ENCODE results near the gene SGPP2.

SGPP2 gene

DNA sequence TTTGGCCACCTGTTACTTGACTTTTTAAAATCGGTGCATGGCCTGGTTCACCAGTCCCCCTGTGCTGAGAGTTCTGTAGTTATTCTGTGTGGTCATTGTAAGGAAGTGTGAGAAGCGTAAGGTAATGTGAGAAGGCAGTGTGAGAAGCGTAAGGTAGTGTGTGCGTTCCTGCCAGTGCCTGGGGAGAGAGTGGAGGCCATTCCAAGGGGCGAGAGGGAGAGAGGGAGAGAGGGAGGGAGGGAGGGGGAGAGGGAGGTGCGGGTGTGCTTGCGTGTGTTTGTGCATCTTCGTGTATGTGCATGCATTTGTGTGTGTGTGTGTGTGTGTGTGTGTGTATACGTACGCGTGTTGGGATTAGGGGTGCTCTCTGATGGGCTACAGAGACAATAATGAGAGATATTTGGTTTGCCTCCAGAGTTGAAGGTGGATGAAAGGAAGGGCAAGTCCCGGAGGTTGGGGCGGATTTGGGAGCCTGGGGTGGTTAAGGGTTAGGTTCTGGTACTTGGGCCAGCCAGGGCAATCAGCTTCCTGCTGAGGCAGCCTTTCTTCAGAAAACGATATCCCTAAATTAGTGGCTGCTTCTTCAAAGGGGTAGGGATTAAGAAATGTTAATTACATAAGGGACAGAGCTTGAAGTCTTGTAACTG lies 53.7 kb downstream of the SGPP2 start:
- DNase-seq: no peak

DNA sequence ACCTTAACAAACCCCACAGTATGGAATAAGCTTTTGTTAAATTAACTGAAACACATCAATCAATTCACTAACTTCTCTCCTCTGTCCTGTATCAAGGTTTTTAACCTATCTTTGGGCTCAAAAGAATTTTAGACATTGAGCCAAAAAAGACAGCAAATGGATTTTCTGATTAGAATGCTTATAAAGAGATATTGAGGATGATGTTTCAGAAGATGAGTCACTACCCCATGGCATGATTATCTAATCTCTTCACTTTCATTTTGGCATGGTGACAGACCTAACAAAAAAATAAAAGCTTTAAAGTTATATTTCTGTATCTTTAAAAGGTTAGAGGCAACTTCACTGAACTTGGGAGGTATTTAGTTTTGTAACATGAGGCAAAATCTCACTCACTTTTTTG lies 55.5 kb downstream of the SGPP2 start:
- DNase-seq: no peak

DNA sequence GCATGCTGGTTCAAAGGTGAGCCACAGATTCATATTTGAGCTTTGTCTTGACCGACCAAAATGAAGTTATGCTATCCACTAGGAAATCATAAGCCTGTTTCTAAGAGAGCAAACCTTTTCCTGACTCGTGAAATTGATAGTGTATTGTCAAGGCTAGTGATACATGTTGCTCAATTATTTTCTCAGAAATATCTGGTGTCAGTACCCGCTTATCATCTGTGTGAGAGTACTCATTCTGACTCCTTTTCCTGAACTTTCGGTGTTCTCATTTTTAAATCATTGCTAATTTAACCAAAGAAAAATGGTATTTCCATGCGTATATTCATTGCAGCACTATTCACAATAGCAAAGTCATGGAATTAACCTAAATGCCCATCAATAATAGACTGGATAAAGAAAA lies 56.2 kb downstream of the SGPP2 start:
- no peak for DNase-seq

DNA sequence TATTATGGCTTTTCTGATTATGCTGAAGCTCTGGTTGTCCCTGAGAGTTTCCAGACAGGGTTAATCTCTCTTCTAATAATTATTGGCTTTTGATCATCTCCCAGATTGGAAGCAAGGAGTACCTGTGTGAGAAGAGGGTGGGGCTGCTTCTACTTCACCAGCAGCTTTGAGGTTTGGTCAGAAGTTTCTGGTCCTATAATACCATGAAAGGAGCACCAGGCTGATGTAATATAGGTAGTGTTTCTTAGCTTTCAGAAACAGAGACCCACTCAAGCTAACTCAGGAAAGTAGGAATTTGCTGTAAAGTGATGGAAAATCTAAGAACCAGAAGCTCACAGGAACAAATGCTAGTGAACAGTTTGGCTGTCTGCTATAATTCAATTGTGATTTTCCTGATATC lies 57.6 kb downstream of the SGPP2 start:
- no peak for DNase-seq

DNA sequence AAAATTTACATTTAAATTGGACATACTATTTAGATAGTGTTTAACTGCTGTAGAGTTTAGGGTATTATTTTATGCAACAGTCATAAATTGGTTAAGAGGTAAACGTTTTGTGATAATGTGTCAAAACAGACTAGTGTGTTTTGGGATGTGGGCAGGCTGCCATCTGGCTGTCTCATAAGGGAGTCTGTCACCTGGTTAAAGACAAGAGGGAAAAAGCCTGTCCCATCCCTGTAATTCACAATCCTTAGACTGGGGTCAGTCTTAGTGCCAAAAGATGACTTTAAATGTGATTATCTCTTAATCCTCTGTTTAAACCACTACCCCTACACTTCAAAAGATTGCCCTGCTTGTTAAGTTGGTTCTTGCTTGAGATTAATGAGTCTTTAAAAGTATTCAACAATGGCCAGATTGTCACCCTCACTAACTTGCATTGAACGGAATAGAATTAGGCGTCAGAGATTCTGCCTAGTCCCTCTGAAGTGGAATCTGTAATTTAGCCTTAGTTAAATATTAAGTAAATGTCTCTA lies 59.2 kb downstream of the SGPP2 start:
- no peak for DNase-seq

DNA sequence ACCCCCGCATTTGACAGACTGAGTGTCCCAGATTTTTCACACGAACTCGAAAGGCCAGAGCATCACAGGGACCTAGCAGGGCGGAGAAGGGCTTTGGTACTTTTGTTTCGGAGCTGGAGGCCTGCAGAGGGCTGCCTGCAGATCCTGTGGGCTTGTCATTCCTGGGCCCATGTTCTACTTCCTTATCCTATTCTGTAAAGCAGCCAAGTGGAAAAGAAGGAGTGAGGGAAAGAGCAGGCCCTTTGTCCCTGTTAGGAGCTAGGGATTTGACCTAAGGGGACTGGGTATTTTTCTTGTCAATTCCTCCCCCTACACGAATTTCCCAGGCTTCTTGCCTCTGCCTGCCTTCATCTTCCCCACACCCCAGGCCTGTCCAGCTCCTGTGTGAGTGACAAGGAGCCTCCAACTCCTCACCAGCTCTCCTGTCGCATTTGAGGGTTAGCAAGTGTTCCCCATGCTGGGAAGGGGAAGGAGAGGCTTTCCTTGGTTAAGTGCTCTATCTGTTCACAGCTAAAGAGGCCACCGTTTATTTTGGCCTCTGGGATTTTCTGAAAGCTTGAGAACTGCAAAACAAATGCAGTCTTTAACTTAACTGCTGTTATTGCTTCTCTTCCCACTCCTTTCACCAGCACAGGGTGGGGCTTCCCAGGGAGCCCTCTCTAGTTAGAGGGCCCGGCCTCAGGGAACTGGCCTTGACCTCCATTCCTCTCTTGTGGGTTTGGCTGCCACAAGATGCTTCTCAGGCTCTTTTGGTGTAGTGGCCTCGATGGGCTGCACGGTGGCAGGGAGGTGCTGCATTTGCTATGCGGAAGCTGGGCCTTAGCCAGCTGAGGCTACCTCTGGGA lies 61.2 kb downstream of the SGPP2 start:
- DNase-seq: no peak

DNA sequence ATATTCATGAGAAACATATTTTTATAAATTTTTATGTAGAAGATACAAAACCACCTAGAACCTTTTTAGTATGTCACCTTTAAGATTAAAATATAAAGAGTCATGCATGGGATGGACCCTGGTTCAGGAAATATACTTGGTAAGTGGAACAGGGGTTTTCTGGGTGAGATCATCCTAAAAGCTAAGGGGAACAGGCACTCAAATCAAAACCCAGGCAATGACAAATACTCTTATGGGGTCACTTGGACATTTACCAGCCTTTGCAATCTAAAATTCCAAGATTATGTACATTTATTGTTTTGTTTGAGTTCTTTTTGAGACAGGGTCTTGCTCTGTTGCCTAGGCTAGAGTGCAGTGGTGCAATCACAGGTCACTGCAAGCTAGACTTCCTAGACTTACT lies 65.8 kb downstream of the SGPP2 start:
- DNase-seq: no peak

DNA sequence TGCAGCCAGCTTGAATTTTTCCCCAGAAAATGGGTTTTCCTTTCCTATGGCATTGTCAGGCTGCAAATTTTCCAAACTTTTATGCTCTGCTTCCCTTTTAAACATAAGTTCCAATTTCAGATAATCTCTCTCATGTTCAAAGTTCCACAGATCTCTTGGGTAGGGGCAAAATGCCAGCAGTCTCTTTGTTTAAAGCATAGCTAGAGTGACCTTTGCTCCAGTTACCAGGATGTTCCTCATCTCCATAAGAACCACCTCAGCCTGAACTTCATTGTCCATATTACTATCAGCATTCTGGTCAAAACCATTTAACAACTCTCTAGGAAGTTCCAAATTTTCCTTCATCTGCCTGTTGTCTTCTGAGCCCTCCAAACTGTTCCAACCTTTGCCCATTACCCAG lies 68.3 kb downstream of the SGPP2 start:
- no peak for DNase-seq

DNA sequence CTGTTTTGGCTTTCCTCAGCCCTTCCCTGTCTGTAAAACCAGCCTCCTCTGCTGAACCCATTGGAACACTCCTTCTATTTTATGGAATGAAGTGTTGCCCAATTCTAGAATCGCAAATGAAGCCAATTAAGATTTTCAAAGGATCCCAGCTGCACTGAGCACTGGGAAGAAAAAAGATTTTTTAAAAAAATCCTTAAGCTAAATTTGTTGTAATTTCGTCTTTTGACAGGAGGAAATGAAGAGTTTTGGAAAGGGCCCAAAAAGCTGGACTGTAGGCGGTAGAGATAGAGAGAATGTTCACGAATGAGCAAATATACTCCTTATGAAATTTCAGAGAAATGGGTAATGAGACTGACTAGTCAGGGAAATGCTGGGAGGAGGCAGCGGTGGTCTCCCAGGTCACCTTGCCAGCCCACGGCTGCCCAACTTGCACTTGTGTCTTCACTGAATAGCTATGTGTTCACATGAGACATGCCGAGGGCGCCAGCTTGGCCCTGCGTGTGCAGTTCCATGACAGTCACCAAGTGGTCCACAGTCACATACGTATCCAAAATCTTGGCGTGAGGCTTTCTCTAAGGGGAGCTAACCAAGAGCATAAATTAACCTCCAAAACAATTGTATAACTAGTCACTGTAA lies 69.9 kb downstream of the SGPP2 start:
- DNase-seq: no peak

DNA sequence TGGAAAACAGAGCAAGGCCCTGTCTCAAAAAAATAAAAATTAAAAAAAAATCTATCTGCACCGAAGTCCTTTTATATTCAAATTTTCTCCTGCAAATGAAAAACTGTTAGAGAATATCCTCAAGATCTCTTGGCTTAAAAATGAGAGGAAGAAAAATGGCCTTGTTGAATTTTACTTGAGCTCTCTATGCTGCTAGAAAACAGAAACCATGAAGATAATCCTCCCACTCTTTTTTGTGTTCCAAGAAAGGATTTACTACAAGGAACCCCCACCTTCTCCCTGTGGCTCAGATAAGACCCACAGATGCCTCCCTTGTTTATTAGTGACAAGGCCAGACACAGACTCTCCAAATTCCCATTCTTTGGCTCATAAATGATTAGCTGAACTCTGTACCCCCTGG lies 71.0 kb downstream of the SGPP2 start:
- DNase-seq: no peak

DNA sequence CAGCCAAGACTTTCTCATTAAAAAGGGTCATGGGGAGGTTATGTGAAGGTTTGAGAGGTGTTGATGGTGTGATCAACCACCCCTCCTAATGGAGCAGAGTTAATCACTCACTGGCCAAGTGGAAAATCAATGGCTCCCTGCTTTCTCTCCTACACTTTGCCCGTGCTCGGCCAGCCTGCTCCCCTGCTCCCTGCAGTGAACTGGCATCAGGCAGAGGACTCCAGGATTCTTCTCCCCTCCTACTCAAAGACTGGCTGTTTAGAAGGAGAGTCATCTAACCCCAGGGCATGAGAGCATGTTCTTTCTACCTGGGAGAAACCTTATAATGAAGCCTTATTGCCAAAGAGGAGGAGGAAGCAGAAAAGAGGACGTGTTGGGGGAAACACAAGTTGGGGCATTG lies 74.9 kb downstream of the SGPP2 start:
- DNase-seq: no peak

DNA sequence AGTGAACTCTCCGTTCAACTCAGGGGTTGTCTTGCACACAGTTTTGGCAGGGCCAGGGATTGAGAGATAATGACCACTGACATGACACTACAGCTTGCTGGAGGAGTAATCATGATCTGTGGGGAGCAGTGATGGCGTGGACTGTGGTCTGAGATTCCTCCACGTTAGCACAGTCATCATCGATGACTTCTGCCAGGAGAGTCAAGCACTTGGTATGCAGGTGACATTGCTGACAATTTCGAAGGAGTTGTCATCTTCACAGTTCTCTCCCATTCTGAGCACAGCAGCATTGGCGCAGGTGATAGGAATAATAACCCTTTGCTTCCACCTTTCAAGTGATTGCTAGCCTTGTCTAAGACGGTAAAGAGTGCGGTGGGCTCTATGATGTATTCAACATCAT lies 79.8 kb downstream of the SGPP2 start:
- DNase-seq: no peak

DNA sequence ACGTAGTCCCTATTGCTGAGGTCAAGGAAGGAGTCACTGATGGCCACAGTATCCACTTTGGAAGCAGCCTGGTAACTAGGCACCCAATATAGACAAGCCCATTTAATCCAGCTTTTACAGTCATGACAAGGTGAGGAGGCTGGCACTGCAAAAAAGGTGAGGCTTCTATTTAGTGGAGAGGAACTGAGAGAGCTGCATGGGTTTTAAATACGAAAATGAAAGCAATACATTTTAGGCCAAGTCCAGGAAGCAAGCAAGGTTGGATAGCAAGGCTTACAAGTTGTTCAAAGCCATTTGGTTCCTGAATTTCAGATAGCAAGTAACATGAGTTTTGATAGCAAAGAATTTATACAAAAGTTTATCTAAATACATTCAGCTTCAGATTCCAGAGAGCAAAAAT lies 80.4 kb downstream of the SGPP2 start:
- no peak for DNase-seq

DNA sequence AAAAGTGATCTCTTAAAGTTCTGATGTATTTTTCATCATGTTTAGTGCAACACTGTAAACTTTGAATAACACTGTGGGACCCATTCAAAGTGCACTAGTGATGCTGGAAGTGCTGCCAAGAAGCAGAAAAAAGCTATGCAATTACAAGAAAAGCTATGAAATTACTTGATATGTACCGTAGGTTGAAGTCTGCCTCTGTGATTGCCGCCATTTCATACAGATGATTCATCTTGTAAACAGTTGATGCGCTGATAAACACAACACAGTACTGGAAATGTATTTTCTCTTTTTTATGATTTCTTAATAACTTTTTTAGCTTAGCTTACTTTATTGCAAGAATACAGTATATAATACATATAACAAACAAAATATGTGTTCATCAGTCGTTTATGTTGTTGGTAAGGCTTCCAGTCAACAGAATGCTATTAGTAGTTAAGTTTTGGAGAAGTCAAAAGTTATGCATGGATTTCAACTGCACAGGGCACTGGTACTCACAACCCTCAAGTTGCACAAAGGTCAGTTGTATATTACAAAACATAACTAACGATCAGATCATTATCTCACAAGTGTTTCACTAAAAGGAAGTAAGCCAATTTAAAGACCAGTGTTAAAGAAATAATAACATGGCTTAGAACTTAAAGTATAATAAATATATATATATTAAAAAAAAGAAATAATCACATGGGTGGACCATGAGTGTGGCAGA lies 82.0 kb downstream of the SGPP2 start:
- DNase-seq: no peak

DNA sequence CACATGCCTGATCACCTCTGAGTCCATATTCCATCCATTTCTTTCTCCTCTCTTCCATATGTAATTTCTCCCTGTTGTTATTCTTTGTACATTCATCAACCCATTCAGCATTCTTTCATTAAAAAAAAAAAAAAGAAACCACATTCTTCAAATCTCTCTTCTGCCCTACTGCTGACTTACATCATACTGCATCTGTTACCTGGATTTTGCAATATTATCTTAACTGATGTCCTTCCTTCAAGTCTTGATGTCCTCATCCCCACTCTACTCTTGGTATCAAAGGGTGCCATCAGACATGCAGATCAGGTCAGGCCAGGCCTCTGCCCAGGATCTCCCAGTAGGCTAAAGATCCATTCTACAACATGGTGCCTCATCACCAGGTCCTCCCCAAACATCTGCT lies 90.6 kb downstream of the SGPP2 start:
- no peak for DNase-seq

DNA sequence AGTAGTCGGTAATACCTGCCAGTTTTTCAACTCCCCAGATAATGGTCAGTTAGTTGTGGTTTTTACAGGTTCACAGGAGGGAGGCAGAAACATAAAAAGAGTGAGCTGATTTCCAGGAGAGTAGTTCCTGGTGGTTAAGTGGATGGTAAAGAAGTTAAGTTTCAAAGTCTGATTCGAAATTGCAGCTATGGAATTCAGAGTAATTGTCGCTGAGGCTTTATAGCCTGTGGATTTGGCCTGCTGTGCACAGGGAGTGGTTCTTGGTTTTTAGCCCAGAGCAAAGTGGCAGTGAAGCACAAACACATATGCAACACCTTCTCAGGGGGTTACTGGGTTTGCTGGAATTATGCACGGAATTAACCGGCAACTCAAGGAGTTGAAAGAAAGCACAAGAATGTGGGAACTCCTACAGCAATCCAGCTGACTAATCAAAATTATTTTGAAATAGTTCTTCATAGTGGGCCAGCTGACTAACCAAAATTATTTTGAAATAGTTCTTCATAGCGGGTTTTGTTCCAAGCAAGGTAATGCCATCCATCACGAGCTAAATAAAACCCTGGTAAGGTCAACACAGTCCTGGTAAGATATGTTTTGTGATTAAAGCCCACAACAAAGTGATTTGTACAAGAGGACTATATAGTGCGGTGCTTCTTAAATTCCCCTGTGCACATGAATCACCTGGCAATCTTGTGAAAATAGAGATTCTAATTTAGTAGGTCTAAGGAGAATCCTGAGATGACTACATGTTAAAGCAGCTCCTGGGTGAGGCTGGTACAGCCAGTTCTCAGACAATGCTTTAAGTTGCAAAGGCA lies 94.4 kb downstream of the SGPP2 start:
- no peak for DNase-seq

DNA sequence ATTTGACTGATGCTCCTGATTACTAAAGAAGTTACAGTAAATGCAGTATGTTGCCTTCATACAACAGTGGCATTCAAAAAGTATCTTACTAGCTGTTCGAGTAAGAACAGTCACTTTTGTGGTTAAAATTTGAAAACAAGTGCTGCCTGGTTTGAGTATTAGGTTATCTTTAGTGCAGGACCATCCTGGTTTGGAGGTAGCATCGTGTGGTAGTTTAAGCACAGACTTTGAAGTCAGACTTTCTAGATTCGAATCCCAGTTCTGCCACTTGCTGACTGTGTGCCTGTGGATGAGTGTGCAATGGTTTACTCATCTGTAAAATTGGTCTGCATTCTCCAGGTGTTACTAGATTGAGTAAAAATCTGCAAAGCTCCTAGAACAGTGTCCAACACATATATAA lies 96.8 kb downstream of the SGPP2 start:
- no peak for DNase-seq

DNA sequence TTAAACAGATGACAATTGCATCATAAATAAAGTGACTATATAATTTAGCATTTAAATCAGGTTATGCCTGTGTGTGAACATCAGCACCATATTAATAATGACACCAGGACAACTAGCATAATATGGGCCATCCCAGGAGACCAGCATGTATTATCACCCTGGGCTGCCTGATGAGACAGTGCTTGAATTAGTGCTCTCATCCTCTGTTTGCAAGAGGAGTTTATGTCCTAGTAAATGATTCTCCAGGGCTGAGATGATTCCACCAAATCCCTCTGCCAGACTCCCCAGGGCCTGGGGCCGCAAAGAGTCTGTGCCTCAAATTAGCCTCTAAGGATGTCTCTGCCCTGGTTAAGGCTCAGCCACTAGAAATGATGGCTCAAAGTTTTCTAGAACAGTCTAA lies 97.7 kb downstream of the SGPP2 start:
- DNase-seq: no peak

DNA sequence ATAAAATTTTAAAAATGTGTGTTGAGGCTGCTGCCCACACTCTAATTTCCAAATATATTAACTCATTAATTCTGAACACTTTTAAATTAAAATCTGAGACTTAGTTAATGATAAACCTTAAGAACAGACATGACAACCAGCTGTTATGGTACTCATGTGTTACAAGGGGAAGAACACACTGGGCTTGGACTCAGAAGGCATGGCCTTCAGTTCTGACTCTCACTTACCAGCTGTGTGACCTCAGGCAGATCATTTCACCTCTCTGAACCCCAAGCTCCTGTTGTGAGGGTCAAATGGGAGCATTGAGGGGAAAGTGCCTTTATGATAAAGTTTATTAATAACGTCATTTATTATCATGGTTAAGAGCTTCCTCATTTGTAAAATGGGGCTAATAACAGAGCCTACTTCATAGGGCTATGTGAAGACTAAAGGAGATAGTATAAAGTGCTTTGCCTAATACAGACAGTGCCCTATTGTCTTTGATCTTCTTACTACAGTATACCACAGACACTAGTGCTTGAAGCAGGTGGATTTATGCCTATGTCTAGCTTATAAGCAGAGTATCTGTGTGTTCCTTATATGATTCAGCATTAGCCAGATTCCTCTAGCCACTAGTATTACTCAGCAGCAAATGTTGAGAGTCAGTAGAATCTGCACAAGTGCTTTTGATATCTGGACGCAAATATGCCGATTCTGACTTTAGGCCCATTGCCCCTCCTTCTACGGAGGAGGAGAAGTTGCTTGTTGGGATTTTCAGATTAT lies 99.6 kb downstream of the SGPP2 start:
- DNase-seq: no peak

DNA sequence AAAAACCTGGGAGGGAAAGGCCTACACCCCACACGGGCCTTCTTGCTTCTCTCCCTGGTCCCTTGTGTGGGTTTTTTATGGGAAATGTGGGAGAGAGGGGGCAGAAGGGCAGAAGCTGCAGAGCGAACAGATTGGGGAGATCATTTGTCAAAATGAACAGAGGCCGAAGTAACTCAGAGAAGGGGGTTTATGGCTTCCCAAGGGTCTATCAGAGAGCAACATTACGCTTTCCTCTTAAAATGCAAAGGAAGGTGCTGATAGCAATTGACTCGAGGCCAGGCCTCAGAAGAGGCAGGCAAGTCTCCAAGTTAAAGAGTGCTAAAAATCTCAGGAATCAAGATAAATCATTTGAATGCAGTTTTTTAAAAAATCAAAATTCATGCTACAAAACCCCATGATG lies 101.5 kb downstream of the SGPP2 start:
- no peak for DNase-seq

DNA sequence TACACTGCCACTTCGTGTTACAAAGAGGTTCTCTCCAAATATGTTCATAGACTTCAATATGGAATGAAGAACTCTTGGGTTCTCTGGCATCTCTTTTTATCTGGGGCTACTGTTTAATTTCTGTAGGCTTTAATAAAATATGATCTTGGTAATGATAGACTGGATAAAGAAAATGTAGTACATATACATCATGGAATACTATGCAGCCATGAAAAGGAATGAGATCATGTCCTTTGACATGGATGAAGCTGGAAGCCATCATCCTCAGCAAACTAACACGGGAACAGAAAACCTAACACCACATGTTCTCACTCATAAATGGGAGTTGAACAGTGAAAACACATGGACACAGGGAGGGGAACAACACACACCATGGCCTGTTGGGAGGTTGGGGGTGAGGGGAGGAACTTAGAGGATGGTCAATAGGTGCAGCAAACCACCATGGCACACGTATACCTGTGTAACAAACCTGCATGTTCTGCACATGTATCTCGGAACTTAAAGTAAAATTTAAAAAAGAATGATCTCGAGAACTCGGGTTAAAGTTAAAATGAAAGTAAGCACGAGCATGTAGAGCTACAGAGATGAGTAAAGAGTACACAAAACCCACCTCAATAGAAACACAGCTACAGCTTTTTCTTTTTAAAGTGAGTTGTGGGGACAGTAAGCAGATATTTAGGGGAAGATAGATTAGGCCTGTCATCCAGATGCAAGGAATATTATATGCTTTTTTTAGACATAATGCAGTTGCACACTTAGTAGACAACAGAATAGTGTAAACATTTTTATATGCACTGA lies 102.3 kb downstream of the SGPP2 start:
- DNase-seq: no peak

Measured in stimulated activated naive CD4-positive, alpha-beta T cell (primary cell).